ENCODE measurements around the gene ZNF614. TPM values are rescaled to one million over a fixed set of nuclear protein-coding genes. Genes with fewer than 3 reads are reported as not detected.
"Not testable (repeated sequence)": the region's sequence is repeated elsewhere in the genome, so short reads cannot be mapped to it uniquely, and the experiment has no call there.

ZNF614 gene
- total and polyA plus RNA-seq, 3 donors from 2014 or later = 8.6 to 13.9 (median 13.2) TPM

DNA sequence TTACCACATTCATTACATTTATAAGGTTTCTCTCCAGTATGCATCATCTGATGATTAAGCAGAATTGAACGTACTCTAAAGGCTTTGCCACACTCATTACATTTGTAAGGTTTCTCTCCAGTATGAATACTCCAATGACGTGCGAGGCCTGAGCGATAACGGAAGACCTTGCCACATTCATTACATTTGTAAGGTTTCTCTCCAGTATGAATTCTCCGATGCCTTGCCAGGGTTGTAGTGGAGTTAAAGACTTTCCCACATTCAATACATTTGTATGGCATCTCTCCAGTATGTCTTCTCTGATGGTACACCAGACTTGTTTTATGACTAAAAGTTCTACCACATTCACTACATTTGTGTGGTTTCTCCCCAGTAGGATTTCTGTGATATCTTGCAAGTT, 37.2 kb upstream of the ZNF614 start:
- Histone ChIP-seq H3K4me3 (no peak overlapping the region), H3K4me1 (no peaks in the 10 kb centered on the region), H3K27ac (no peak overlapping the region), H3K9me3 (no peaks in the 10 kb centered on the region), H3K36me3 (ENCODE audit: low read depth, missing control alignments) (peaks cover 6% of the 10 kb centered on the region), H3K27me3 (no peaks in the 10 kb centered on the region)
- no peak for DNase-seq
- intact Hi-C loops (cut with DNase I; ENCODE audit: low total_unique reads) = no loop called here
- 96 to 97% methylated on average over 6 of the region's 6 CpGs for WGBS, 2 donors
- no peak for TF ChIP-seq POLR2A (IDR thresholded peaks at IDR 0.05)
- TF ChIP-seq, protein P1, sequence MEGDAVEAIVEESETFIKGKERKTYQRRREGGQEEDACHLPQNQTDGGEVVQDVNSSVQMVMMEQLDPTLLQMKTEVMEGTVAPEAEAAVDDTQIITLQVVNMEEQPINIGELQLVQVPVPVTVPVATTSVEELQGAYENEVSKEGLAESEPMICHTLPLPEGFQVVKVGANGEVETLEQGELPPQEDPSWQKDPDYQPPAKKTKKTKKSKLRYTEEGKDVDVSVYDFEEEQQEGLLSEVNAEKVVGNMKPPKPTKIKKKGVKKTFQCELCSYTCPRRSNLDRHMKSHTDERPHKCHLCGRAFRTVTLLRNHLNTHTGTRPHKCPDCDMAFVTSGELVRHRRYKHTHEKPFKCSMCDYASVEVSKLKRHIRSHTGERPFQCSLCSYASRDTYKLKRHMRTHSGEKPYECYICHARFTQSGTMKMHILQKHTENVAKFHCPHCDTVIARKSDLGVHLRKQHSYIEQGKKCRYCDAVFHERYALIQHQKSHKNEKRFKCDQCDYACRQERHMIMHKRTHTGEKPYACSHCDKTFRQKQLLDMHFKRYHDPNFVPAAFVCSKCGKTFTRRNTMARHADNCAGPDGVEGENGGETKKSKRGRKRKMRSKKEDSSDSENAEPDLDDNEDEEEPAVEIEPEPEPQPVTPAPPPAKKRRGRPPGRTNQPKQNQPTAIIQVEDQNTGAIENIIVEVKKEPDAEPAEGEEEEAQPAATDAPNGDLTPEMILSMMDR (IDR thresholded peaks at IDR 0.05) = no peak

DNA sequence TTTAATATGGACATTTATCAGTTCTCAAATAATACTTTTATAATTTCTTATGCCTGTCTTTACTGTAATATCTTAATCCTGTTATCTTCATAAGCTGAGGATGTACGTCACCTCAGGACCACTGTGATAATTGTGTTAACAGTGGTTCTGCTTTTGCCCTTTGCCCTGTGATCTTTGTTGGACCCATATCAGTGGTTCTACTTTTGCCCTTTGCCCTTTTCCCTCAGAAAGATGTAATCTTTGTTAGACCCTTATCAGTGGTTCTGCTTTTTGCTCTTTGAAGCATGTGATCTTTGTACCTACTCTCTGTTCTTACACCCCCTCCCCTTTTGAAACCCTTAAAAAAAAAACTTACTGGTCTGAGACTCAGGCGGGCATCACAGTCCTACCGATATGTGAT, 28.3 kb upstream of the ZNF614 start:
- intact Hi-C loops (cut with DNase I; ENCODE audit: low total_unique reads); DNase-seq: not testable (repeated sequence)
- WGBS, 2 donors = 97 to 100% methylated on average over 3 of the region's 3 CpGs

DNA sequence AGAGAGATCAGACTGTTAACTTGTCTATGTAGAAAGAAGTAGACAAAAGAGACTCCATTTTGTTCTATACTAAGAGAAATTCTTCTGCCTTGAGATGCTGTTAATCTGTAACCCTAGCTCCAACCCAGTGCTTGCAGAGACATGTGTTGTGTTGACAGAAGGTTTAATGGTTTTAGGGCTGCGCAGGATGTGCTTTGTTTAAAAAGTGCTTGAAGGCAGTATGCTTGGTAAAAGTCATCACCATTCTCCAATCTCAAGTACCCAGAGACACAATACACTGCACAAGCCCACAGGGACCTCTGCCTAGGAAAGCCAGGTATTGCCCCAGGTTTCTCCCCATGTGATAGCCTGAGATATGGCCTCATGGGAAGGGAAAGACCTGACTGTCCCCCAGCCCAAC, 23.6 kb upstream of the ZNF614 start:
- WGBS, 2 donors = 54 to 89% methylated on average over 1 of the region's 1 CpG
- H3K4me1 ChIP-seq; intact Hi-C loops (cut with DNase I; ENCODE audit: low total_unique reads); H3K4me3 ChIP-seq; H3K27ac ChIP-seq; DNase-seq; H3K36me3 ChIP-seq (ENCODE audit: low read depth, missing control alignments); H3K27me3 ChIP-seq; H3K9me3 ChIP-seq: not testable (repeated sequence)

More for the DNA sequence above, 28.3 kb upstream of the ZNF614 start:
- not testable (repeated sequence) for H3K4me1 ChIP-seq; H3K36me3 ChIP-seq (ENCODE audit: low read depth, missing control alignments); H3K9me3 ChIP-seq; H3K27me3 ChIP-seq; H3K27ac ChIP-seq; H3K4me3 ChIP-seq

DNA sequence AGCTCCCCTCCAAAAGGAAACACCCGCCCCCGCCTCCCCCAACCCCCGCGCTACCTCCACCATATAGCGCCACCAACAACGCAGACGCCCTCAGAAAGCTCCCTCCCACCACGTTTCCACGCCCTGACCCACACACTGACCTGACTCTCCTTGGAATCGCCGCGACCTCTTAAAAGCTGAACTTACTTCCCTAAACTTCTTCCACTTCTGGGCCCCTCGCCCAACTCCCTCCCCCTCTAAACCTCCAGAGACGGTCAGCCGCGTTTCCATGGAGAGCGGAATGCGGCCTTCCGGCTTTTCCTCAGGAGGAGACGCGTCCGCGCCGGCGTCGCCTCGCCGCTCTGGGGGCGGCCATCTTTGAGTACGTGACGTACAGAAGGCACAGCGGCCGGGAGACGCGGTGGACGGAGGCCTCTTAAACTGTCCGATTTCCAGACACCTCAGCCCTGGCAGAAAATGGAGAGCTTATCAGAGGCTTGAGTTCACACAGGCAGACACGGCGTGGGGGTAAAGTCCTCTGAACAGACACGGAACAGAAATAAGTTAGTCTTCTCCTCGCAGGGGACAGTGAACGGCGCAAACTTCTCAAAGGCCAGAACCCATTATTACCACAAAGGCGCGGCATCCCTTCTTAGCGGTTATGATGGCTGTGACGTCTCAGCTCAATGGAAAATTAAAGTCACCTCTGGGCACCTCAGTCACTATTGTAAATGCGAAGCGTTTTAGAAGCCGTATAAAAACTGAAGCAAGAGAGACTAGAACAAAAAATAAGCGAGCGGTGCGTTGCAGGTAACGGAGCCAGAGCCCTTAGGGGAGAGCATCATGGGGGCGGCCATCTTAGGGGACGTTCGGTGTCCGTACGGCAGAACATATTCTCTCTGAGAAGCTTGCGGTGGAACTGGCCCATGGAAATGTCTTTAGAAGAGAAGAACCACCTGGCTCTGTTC, 20.6 kb upstream of the ZNF614 start, which contains the start of gene ZNF432:
ZNF432 (minus strand) TSS at position 284 of the 947 bp plus-strand sequence. CDS start 1,970 bp downstream, outside the sequence.
- no peaks in the 10 kb centered on the region for H3K36me3 ChIP-seq (ENCODE audit: low read depth, missing control alignments)
- peak; percentile 96 for DNase-seq
- peak; percentile 17 for TF ChIP-seq POLR2A (IDR thresholded peaks at IDR 0.05)
- TF ChIP-seq, protein P1 (IDR thresholded peaks at IDR 0.05) = no peak
- intact Hi-C loops (cut with DNase I; ENCODE audit: low total_unique reads) = no loop called here
- no peaks in the 10 kb centered on the region for H3K27me3 ChIP-seq
- WGBS, 2 donors = 0 to 1% methylated on average over 51 to 59 of the region's 60 CpGs
- peak within 1 kb of the TSS; percentile 95 to 99 for H3K27ac ChIP-seq
- H3K4me1 ChIP-seq = no peaks in the 10 kb centered on the region
- H3K9me3 ChIP-seq = no peaks in the 10 kb centered on the region
- H3K4me3 ChIP-seq = peak within 1 kb of the TSS; percentile 65 to 82

DNA sequence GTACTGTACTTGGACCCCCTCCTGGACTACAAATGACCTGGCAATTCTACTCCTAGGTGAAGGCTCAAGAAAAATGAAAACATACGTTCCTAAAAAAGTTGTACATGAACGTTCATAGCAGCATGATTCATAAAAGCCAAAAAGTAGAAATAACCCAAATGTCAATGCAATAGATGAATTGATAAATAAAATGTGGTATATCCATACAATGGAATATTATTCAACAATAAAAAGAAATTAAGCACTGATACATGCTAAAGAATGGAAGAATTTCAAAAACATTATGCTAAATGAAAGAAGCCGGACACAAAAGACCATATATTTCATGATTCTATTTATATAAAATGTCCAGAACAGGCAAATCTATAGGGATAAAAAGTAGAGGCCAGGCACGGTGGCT, 11.0 kb upstream of the ZNF614 start:
- H3K4me1 ChIP-seq = no peaks in the 10 kb centered on the region
- H3K27ac ChIP-seq = no peak overlapping the region
- no peak for DNase-seq
- intact Hi-C loops (cut with DNase I; ENCODE audit: low total_unique reads) = no loop called here
- no peak for TF ChIP-seq POLR2A (IDR thresholded peaks at IDR 0.05)
- TF ChIP-seq, protein P1 (IDR thresholded peaks at IDR 0.05) = no peak
- no peaks in the 10 kb centered on the region for H3K27me3 ChIP-seq
- peaks cover 5% of the 10 kb centered on the region for H3K36me3 ChIP-seq (ENCODE audit: low read depth, missing control alignments)
- H3K4me3 ChIP-seq = no peak overlapping the region
- 94 to 99% methylated on average over 4 of the region's 4 CpGs for WGBS, 2 donors
- H3K9me3 ChIP-seq = no peaks in the 10 kb centered on the region
